CD4-positive, alpha-beta memory T cell (primary cell): ENCODE results near the gene GREM2. TPM values are rescaled to one million over a fixed set of nuclear protein-coding genes. Genes with fewer than 3 reads are reported as not detected.

Experiments used
- CTCF ChIA-PET: fragments of 350-600 bp; sonication (Branson Sonifier 250); formaldehyde crosslinking; loops from one replicate; lab custom pipeline; 2021; ENCODE audit warnings: inconsistent platforms; ENCODE audit not compliant: partially characterized antibody; lab: Charles Lee
- POLR2A ChIA-PET: fragments of 350-600 bp; sonication (Branson Sonifier 250); formaldehyde crosslinking; loops from one replicate; lab custom pipeline; 2021; ENCODE audit not compliant: partially characterized antibody; lab: Charles Lee
- DNase-seq, 5 donors: peaks; one replicate each; pipeline versions ENCODE4 v3.0.0 to v3.0.0-alpha.2; 2020 to 2022; ENCODE audit warnings: mixed read lengths in 1 of 5
- H3K27ac ChIP-seq: one replicate; pipeline ENCODE4 v1.7.0; 2013; ENCODE audit warnings: low read depth, low read length
- H3K27me3 ChIP-seq: 2 replicates; pipeline ENCODE4 v1.7.0; 2013; ENCODE audit warnings: mild to moderate bottlenecking, low read length, moderate library complexity; ENCODE audit not compliant: insufficient read depth
- H3K36me3 ChIP-seq: 2 replicates; pipeline ENCODE4 v1.7.0; 2013; ENCODE audit warnings: mild to moderate bottlenecking, low read length, moderate library complexity; ENCODE audit not compliant: insufficient read depth
- H3K4me1 ChIP-seq: 2 replicates; pipeline ENCODE4 v1.7.0; 2013; ENCODE audit warnings: mild to moderate bottlenecking, low read length, moderate library complexity; ENCODE audit not compliant: insufficient read depth
- H3K4me3 ChIP-seq, 2 donors: one replicate each; pipeline ENCODE4 v1.7.0; 2013; ENCODE audit warnings: low read length in 2 of 2, mild to moderate bottlenecking in 1 of 2
- H3K9me3 ChIP-seq, 2 donors: one replicate each; pipeline ENCODE4 v1.7.0; 2013; ENCODE audit warnings: low read length in 2 of 2, control low read depth in 1 of 2; ENCODE audit not compliant: control insufficient read depth in 1 of 2
- H3K27ac Mint-ChIP-seq, 7 donors: one replicate each; pipeline ENCODE4 v1.8.0; 2020 to 2021; ENCODE audit warnings: mixed read lengths in 7 of 7, mild to moderate bottlenecking in 6 of 7, inconsistent platforms in 3 of 7, moderate library complexity in 3 of 7
- H3K27me3 Mint-ChIP-seq, 2 donors: one replicate each; pipeline ENCODE4 v1.8.0; 2020 to 2021; ENCODE audit warnings: mixed read lengths in 2 of 2
- H3K36me3 Mint-ChIP-seq, 2 donors: one replicate each; pipeline ENCODE4 v1.8.0; 2020 to 2021; ENCODE audit warnings: mixed read lengths in 2 of 2, inconsistent platforms in 1 of 2, mild to moderate bottlenecking in 1 of 2
- H3K4me1 Mint-ChIP-seq, 4 donors: one replicate each; pipeline ENCODE4 v1.8.0; 2020 to 2021; ENCODE audit warnings: mixed read lengths in 4 of 4, mild to moderate bottlenecking in 1 of 4
- H3K4me3 Mint-ChIP-seq, 8 donors: one replicate each; pipeline ENCODE4 v1.8.0; 2020 to 2021; ENCODE audit warnings: mixed read lengths in 8 of 8, mild to moderate bottlenecking in 7 of 8, moderate library complexity in 6 of 8, inconsistent platforms in 3 of 8
- H3K9me3 Mint-ChIP-seq, 8 donors: one replicate each; pipeline ENCODE4 v1.8.0; 2020 to 2021; ENCODE audit warnings: mixed read lengths in 8 of 8, mild to moderate bottlenecking in 5 of 8, inconsistent platforms in 3 of 8, moderate library complexity in 1 of 8
- intact Hi-C: fragments of 100-400 bp; cut with micrococcal nuclease; formaldehyde crosslinking; loops from one replicate; pipeline ENCODE4 v1.15.1; 2023
- polyA plus RNA-seq, 2 donors: library from polyadenylated mRNA; unstranded; fragments of 300-500 nt; fragmentation: Illumina TruSeq; gene quantifications; one replicate each; pipeline ENCODE4 v1.2.3, GENCODE V29; 2021
- total RNA-seq, 2 experiments: library from RNA; stranded (reverse); gene quantifications; one replicate each; pipeline ENCODE4 v1.2.3, GENCODE V29; 2021

Gene GREM2
- total and polyA plus RNA-seq, 4 experiments from 2014 or later: 1.6 to 2.5 (median 1.9) TPM

DNA sequence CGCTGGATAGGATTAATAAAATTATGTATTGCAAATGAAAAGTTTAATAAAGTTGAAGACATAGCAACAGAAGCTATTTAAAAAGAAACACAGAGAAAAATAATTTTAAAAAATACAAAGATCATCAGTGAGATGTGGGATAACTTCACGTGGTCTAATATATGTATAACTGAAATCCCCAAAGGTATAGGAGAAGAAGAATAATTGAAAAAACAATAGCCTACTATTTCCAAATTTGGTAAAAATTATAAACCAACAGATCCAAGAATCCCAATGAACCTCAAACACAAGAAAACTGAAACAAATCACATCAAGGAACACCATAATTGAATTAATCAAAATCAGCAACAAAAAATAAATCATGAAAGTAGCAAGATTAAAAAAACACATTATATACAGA lies 44.9 kb downstream of the GREM2 start:
- no peaks in the 10 kb centered on the region for H3K36me3 ChIP-seq
- H3K27me3 Mint-ChIP-seq: no peaks in the 10 kb centered on the region
- no peaks in the 10 kb centered on the region for H3K4me1 ChIP-seq
- no peak overlapping the region for H3K4me3 Mint-ChIP-seq
- no peak for DNase-seq
- intact Hi-C loops: no loop called here
- H3K9me3 Mint-ChIP-seq: peaks cover 0 to 2% (median 0%) of the 10 kb centered on the region in 8 donors
- H3K27ac Mint-ChIP-seq: no peak overlapping the region
- no peaks in the 10 kb centered on the region for H3K9me3 ChIP-seq
- ChIA-PET CTCF (no interaction called here), POLR2A (no interaction called here)
- no peak overlapping the region for H3K27ac ChIP-seq
- peaks cover 0 to 1% (median 0%) of the 10 kb centered on the region in 4 donors for H3K4me1 Mint-ChIP-seq
- H3K27me3 ChIP-seq: no peaks in the 10 kb centered on the region
- no peak overlapping the region for H3K4me3 ChIP-seq
- peaks cover 5 to 7% of the 10 kb centered on the region in 2 donors for H3K36me3 Mint-ChIP-seq

DNA sequence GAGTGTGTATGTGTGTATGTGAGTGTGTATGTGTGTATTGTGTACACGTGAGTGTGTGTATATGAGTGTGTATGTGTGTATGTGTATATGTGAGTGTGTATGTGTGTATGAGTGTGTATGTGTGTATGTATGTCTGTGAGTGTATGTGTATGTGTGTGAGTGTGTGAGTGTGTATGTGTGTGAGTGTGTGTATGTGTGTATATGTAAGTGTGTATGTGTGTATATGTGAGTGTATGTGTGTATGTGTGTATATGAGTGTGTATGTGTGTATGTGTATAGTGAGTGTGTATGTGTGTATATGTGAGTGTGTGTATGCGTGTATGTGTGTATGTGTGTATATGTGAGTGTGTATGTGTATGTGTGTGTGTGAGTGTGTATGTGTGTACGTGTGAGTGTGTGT lies 49.2 kb downstream of the GREM2 start:
- Histone ChIP-seq H3K27me3 (no peaks in the 10 kb centered on the region), H3K9me3 (no peaks in the 10 kb centered on the region), H3K36me3 (no peaks in the 10 kb centered on the region), H3K4me1 (no peaks in the 10 kb centered on the region), H3K4me3 (no peak overlapping the region), H3K27ac (no peak overlapping the region)
- POLR2A ChIA-PET: no interaction called here
- CTCF ChIA-PET: no interaction called here
- Mint-ChIP-seq H3K9me3 (peaks cover 0 to 3% (median under 1%) of the 10 kb centered on the region in 8 donors), H3K27me3 (no peaks in the 10 kb centered on the region), H3K4me1 (peaks cover 0 to 3% (median 0%) of the 10 kb centered on the region in 4 donors), H3K4me3 (no peak overlapping the region), H3K36me3 (peaks cover 4 to 5% of the 10 kb centered on the region in 2 donors), H3K27ac (no peak overlapping the region)
- intact Hi-C loops: no loop called here
- DNase-seq: no peak

DNA sequence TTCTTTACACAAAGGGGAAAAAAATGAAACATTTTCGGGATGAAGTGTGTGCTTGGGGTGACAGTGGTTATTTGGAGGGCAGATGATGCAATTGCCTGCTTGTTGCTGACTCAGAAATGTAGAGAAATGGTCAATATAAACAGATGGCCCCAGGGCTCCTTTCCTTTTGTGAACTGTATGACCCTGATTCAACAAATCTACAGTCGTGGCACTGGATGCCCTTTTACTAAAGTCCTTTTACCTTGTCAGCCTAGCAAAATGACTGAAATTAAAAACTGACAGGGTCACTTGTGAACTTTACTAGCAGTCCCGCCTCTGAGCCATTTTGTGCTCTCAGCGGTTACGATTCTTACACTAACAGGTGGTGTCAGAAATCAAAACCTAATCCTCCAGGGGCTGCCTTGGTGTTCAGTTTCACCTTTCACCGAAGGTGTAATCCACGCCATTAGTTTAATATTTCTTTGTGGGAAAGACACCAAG lies 49.8 kb downstream of the GREM2 start:
- Histone ChIP-seq H3K27me3 (no peaks in the 10 kb centered on the region), H3K36me3 (no peaks in the 10 kb centered on the region), H3K27ac (no peak overlapping the region), H3K9me3 (no peaks in the 10 kb centered on the region), H3K4me1 (no peaks in the 10 kb centered on the region), H3K4me3 (no peak overlapping the region)
- Mint-ChIP-seq H3K9me3 (peaks cover 0 to 7% (median under 1%) of the 10 kb centered on the region in 8 donors), H3K27me3 (no peaks in the 10 kb centered on the region), H3K27ac (no peak overlapping the region), H3K4me1 (peaks cover 0 to 3% (median 0%) of the 10 kb centered on the region in 4 donors), H3K4me3 (no peak overlapping the region), H3K36me3 (peaks cover 4 to 5% of the 10 kb centered on the region in 2 donors)
- intact Hi-C loops: no loop called here
- ChIA-PET POLR2A (no interaction called here), CTCF (no interaction called here)
- no peak for DNase-seq

DNA sequence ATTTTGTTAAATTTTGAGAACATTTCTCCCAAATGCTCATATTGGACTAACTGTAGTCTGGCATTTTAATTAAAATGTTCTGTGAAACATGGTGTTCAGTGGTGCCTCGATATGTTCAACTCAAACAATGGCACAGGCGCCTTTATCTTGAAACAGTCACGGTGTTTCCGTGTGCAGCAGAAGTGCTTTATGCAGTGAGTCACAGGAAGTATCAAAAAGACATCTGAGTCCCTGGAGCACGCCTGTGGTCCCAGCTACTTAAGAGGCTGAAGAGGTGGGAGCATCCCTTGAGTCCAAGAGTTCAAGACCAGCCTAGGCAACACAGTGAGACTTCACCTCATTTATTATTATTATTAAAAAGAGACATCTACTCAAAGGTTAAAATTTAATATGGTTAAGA lies 52.2 kb downstream of the GREM2 start:
- no peaks in the 10 kb centered on the region for H3K36me3 ChIP-seq
- peaks cover 3 to 11% (median 7%) of the 10 kb centered on the region in 4 donors for H3K4me1 Mint-ChIP-seq
- H3K27ac ChIP-seq: no peak overlapping the region
- no peak for DNase-seq
- H3K9me3 Mint-ChIP-seq: peaks cover 0 to 7% (median 0%) of the 10 kb centered on the region in 8 donors
- CTCF ChIA-PET: interaction anchor here (0.6 kb wide), 1 partner anchor 133 kb away, joined by 3 read pairs; no protein-coding TSS in a partner anchor
- H3K27me3 Mint-ChIP-seq: no peaks in the 10 kb centered on the region
- no peaks in the 10 kb centered on the region for H3K36me3 Mint-ChIP-seq
- no peaks in the 10 kb centered on the region for H3K9me3 ChIP-seq
- no peaks in the 10 kb centered on the region for H3K4me1 ChIP-seq
- no peaks in the 10 kb centered on the region for H3K27me3 ChIP-seq
- no peak overlapping the region for H3K27ac Mint-ChIP-seq
- intact Hi-C loops: no loop called here
- POLR2A ChIA-PET: no interaction called here
- no peak overlapping the region for H3K4me3 Mint-ChIP-seq
- no peak overlapping the region for H3K4me3 ChIP-seq

DNA sequence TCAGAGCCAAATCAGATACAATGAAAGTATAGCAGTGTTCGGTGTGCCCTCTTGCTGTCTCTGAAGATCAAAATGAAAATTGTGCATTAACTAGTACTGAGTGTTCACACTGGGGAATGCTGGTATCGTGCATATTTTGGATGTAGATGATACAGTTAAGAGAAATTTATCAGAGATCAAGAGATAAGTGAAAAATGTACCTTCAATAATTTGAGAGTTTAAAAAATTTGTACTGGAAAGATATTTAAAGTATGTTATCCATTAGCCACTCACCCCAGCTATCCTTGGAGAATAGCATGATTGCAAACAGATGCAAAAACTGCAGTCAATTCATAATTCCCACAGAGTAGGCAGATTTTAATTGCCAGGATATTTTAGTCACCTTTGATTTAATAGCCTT lies 56.4 kb downstream of the GREM2 start:
- DNase-seq: no peak
- Mint-ChIP-seq H3K4me1 (peaks cover 3 to 11% (median 6%) of the 10 kb centered on the region in 4 donors), H3K4me3 (no peak overlapping the region), H3K36me3 (no peaks in the 10 kb centered on the region), H3K27ac (no peak overlapping the region), H3K9me3 (peaks cover 0 to 7% (median 0%) of the 10 kb centered on the region in 8 donors), H3K27me3 (no peaks in the 10 kb centered on the region)
- H3K27ac ChIP-seq: no peak overlapping the region
- H3K36me3 ChIP-seq: no peaks in the 10 kb centered on the region
- CTCF ChIA-PET: no interaction called here
- POLR2A ChIA-PET: no interaction called here
- no peak overlapping the region for H3K4me3 ChIP-seq
- H3K4me1 ChIP-seq: no peaks in the 10 kb centered on the region
- intact Hi-C loops: no loop called here
- no peaks in the 10 kb centered on the region for H3K27me3 ChIP-seq
- H3K9me3 ChIP-seq: no peaks in the 10 kb centered on the region

DNA sequence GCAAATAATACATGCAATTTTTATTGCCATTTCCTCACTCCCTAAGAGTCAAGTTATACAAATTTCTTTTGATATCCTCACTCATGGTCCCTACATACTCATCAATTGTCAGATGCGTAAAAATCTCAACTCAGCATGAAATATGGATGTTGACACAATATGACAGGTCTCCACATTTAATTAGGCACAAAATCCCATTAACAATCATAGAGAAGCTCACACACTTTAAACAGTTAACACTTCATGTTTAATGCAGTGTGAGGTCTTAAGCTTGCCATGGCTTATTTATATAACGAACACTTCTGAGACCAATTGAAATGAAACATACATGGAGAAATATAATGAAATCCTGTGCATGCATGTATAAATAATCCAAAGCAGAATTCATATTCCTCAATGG lies 58.6 kb downstream of the GREM2 start:
- H3K4me1 Mint-ChIP-seq: peaks cover 3 to 11% (median 6%) of the 10 kb centered on the region in 4 donors
- CTCF ChIA-PET: no interaction called here
- POLR2A ChIA-PET: no interaction called here
- Histone ChIP-seq H3K27me3 (no peaks in the 10 kb centered on the region), H3K9me3 (no peaks in the 10 kb centered on the region), H3K36me3 (no peaks in the 10 kb centered on the region), H3K4me3 (no peak overlapping the region), H3K4me1 (no peaks in the 10 kb centered on the region), H3K27ac (no peak overlapping the region)
- intact Hi-C loops: no loop called here
- H3K9me3 Mint-ChIP-seq: peaks cover 0 to 7% (median under 1%) of the 10 kb centered on the region in 8 donors
- no peak overlapping the region for H3K4me3 Mint-ChIP-seq
- no peaks in the 10 kb centered on the region for H3K36me3 Mint-ChIP-seq
- H3K27ac Mint-ChIP-seq: no peak overlapping the region
- no peak for DNase-seq
- H3K27me3 Mint-ChIP-seq: no peaks in the 10 kb centered on the region

DNA sequence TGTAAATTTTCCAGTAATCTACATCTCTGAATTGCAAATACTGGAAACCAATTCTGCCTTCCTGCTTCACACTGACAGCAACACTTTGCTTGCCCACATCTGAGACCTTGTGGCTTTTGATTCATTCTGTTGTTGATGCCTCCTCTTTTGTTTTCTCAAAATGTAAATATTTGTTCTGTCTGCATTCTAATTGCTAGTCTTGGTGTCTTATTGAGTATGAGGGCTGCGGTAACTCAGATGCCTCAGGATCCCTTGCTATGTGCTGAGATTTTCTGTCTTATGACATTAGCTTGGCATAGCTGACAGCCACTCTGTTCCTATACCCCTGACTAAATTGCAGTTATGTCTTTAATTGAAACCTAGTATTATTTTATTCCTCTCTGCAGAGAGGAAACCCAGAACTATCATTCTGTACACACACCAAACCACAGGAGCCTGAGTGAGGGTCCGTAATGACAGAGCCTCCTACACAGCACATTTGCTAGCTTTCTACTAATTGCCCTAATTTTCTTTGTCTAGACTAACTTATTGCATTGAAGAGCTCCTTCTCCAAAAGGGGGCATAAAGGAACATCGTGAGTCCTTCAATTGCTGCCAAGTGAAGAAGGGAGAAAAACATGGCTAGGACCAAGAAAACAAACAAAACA lies 72.1 kb downstream of the GREM2 start:
- H3K36me3 ChIP-seq: no peaks in the 10 kb centered on the region
- peak; percentile 23 to 37 (median 31) for DNase-seq
- Mint-ChIP-seq H3K36me3 (peaks cover 0 to 5% of the 10 kb centered on the region in 2 donors), H3K4me1 (peaks cover 9 to 27% (median 15%) of the 10 kb centered on the region in 4 donors), H3K9me3 (peaks cover 0 to 9% (median 3%) of the 10 kb centered on the region in 8 donors), H3K27me3 (no peaks in the 10 kb centered on the region), H3K4me3 (peak overlapping the region in 5 of 8 donors; percentile 28 to 62 (median 51)), H3K27ac (peak overlapping the region in 4 of 7 donors; percentile 18 to 69 (median 42))
- H3K4me3 ChIP-seq: no peak overlapping the region
- ChIA-PET POLR2A (no interaction called here), CTCF (no interaction called here)
- intact Hi-C loops: no loop called here
- no peak overlapping the region for H3K27ac ChIP-seq
- H3K9me3 ChIP-seq: no peaks in the 10 kb centered on the region
- no peaks in the 10 kb centered on the region for H3K27me3 ChIP-seq
- peaks cover 19% of the 10 kb centered on the region for H3K4me1 ChIP-seq
